H1 (cell line): ENCODE measurements around the gene BRD2. TPM values are rescaled to one million over a fixed set of nuclear protein-coding genes. Genes with fewer than 3 reads are reported as not detected.
A peak's percentile ranks its signal among the peaks of the same experiment; 100 is the strongest.

Source experiments
- CTCF ChIA-PET: fragments of 300-600 bp; sonication (Branson Sonifier 250); formaldehyde crosslinking; loops from one replicate; lab custom pipeline; 2021; ENCODE audit not compliant: partially characterized antibody; lab: Charles Lee
- POLR2A ChIA-PET: fragments of 300-600 bp; sonication (Branson Sonifier 250); formaldehyde crosslinking; loops from one replicate; lab custom pipeline; 2021; ENCODE audit warnings: inconsistent platforms; ENCODE audit not compliant: partially characterized antibody; lab: Charles Lee
- DNase-seq, 2 experiments: peaks; one replicate each; pipeline versions ENCODE4 v3.0.0 to v3.0.0-alpha.2; 2010 to 2022; ENCODE audit warnings: low spot score in 2 of 2, low read depth in 1 of 2, mixed read lengths in 1 of 2
- FAIRE-seq: peaks from 2 replicates; lab custom pipeline; 2011; peaks lifted over from hg19 to GRCh38; lab: Jason Lieb, UNC
- H2AFZ ChIP-seq: 2 replicates; pipeline ENCODE4 v1.8.1; 2012; ENCODE audit warnings: low read length, inconsistent platforms
- H2AK5ac ChIP-seq: 2 replicates; pipeline ENCODE4 v1.6.1; 2013; ENCODE audit warnings: low read depth, low read length
- H2BK120ac ChIP-seq: replicated peaks from 2 replicates; pipeline ENCODE3; 2013; ENCODE audit warnings: low read depth, low read length, inconsistent platforms
- H2BK12ac ChIP-seq: 2 replicates; pipeline ENCODE4 v1.6.1; 2013; ENCODE audit warnings: low read depth, low read length
- H2BK15ac ChIP-seq: 2 replicates; pipeline ENCODE4 v1.6.1; 2013; ENCODE audit warnings: low read length
- H2BK20ac ChIP-seq: 2 replicates; pipeline ENCODE4 v1.6.1; 2013; ENCODE audit warnings: low read length
- H2BK5ac ChIP-seq: 2 replicates; pipeline ENCODE4 v1.6.1; 2013; ENCODE audit warnings: low read depth, low read length
- H3K14ac ChIP-seq: 2 replicates; pipeline ENCODE4 v1.6.1; 2013; ENCODE audit warnings: inconsistent platforms; ENCODE audit not compliant: insufficient read length
- H3K18ac ChIP-seq: 2 replicates; pipeline ENCODE4 v1.6.1; 2013; ENCODE audit warnings: low read length; ENCODE audit errors: extremely low read depth
- H3K23ac ChIP-seq: 2 replicates; pipeline ENCODE4 v1.6.1; 2013; ENCODE audit warnings: inconsistent platforms; ENCODE audit not compliant: insufficient read length
- H3K23me2 ChIP-seq: 2 replicates; pipeline ENCODE4 v1.6.1; 2013; ENCODE audit warnings: low read depth, low read length
- H3K27ac ChIP-seq: 2 replicates; pipeline ENCODE4 v1.6.1; 2011; ENCODE audit warnings: low read depth, low read length, inconsistent platforms
- H3K27me3 ChIP-seq, 4 experiments: replicated peaks in 1 of 4; 1 replicate in 1 of 4; 2 replicates in 3 of 4; pipeline versions ENCODE4 v1.6.1 to v1.8.1; 2011 to 2013; ENCODE audit warnings: low read length in 3 of 4, mild to moderate bottlenecking in 3 of 4, inconsistent platforms in 2 of 4, mixed read lengths in 2 of 4, moderate library complexity in 1 of 4; ENCODE audit not compliant: control insufficient read depth in 3 of 4, insufficient read depth in 3 of 4; ENCODE audit errors: extremely low read depth in 1 of 4
- H3K36me3 ChIP-seq, 4 experiments: 2 replicates each; pipeline versions ENCODE4 v1.6.1 to v1.8.1; 2011 to 2013; ENCODE audit warnings: mild to moderate bottlenecking in 4 of 4, low read length in 3 of 4, moderate library complexity in 2 of 4, control low read depth in 1 of 4, inconsistent platforms in 1 of 4; ENCODE audit not compliant: insufficient read depth in 4 of 4, control insufficient read depth in 2 of 4
- H3K4ac ChIP-seq: replicated peaks from 2 replicates; pipeline ENCODE3; 2013; ENCODE audit warnings: low read length, low read depth, mixed read lengths, inconsistent platforms; ENCODE audit not compliant: insufficient read length
- H3K4me1 ChIP-seq, 4 experiments: replicated peaks in 1 of 4; 1 replicate in 1 of 4; 2 replicates in 3 of 4; pipeline versions ENCODE4 v1.6.1 to v1.8.1; 2011 to 2013; ENCODE audit warnings: low read length in 3 of 4, inconsistent platforms in 2 of 4, mixed read lengths in 1 of 4; ENCODE audit not compliant: insufficient read depth in 4 of 4, control insufficient read depth in 3 of 4
- H3K4me2 ChIP-seq, 2 experiments: 2 replicates each; pipeline versions ENCODE4 v1.6.1 to v1.8.1; 2011 to 2013; ENCODE audit warnings: low read depth in 2 of 2, low read length in 2 of 2, control low read depth in 1 of 2, inconsistent platforms in 1 of 2, mild to moderate bottlenecking in 1 of 2; ENCODE audit not compliant: insufficient read depth in 1 of 2
- H3K4me3 ChIP-seq, 4 experiments: fragments of 200-600, 300-600 bp in 1 of 4; sonication (generic), shearing (Covaris generic), sonication (Bioruptor Twin) in 1 of 4; 2 replicates each; pipeline versions ENCODE4 v1.5.1 to v1.8.1; 2011 to 2016; ENCODE audit warnings: low read length in 4 of 4, low read depth in 3 of 4, control low read depth in 2 of 4, inconsistent platforms in 2 of 4, mild to moderate bottlenecking in 2 of 4, mixed read lengths in 1 of 4, moderate library complexity in 1 of 4; ENCODE audit not compliant: insufficient read depth in 2 of 4; ENCODE audit errors: extremely low read depth in 1 of 4
- H3K56ac ChIP-seq: replicated peaks from 2 replicates; pipeline ENCODE3; 2013; ENCODE audit warnings: low read depth, mild to moderate bottlenecking, mixed read lengths, low read length, inconsistent platforms; ENCODE audit not compliant: insufficient read length
- H3K79me1 ChIP-seq: 2 replicates; pipeline ENCODE4 v1.6.1; 2013; ENCODE audit warnings: low read depth, low read length, control low read depth
- H3K79me2 ChIP-seq, 2 experiments: 2 replicates each; pipeline versions ENCODE4 v1.6.1 to v1.8.1; 2012 to 2013; ENCODE audit warnings: low read length in 2 of 2, mild to moderate bottlenecking in 2 of 2, inconsistent platforms in 1 of 2; ENCODE audit not compliant: insufficient read depth in 2 of 2, control insufficient read depth in 1 of 2
- H3K9ac ChIP-seq, 4 experiments: replicated peaks in 1 of 4; 1 replicate in 1 of 4; 2 replicates in 3 of 4; pipeline versions ENCODE4 v1.6.1 to v1.8.1; 2011 to 2013; ENCODE audit warnings: low read depth in 3 of 4, low read length in 3 of 4, control low read depth in 2 of 4, mild to moderate bottlenecking in 2 of 4, moderate library complexity in 2 of 4, inconsistent platforms in 1 of 4; ENCODE audit errors: extremely low read depth in 1 of 4
- H3K9me3 ChIP-seq, 2 experiments: 2 replicates each; pipeline versions ENCODE4 v1.6.1 to v1.8.1; 2012 to 2013; ENCODE audit warnings: mild to moderate bottlenecking in 2 of 2, moderate library complexity in 2 of 2, control low read depth in 1 of 2, inconsistent platforms in 1 of 2, low read depth in 1 of 2, low read length in 1 of 2, mixed read lengths in 1 of 2; ENCODE audit not compliant: insufficient read depth in 2 of 2
- H4K20me1 ChIP-seq, 2 experiments: replicated peaks in 1 of 2; 2 replicates each; pipeline versions ENCODE3 to v1.8.1; 2011 to 2013; ENCODE audit warnings: inconsistent platforms in 2 of 2, low read length in 2 of 2, mild to moderate bottlenecking in 1 of 2; ENCODE audit not compliant: insufficient read depth in 2 of 2, control insufficient read depth in 1 of 2
- H4K5ac ChIP-seq: 2 replicates; pipeline ENCODE4 v1.6.1; 2013; ENCODE audit warnings: low read length, low read depth, mixed read lengths, inconsistent platforms; ENCODE audit not compliant: insufficient read length
- H4K8ac ChIP-seq: 2 replicates; pipeline ENCODE4 v1.8.0; 2013; ENCODE audit warnings: mild to moderate bottlenecking, moderate library complexity, low read length, inconsistent platforms; ENCODE audit not compliant: insufficient read depth; ENCODE audit errors: extremely low read depth
- H4K91ac ChIP-seq: replicated peaks from 2 replicates; pipeline ENCODE3; 2013; ENCODE audit warnings: low read length, mixed read lengths, inconsistent platforms; ENCODE audit not compliant: insufficient read length
- CBX8 ChIP-seq: fragments of 300-800, 300-1000 bp; sonication (generic); IDR thresholded peaks from 2 replicates; pipeline ENCODE4 v1.7.1; 2016; ENCODE audit warnings: low read depth, low read length, borderline replicate concordance
- CHD2 ChIP-seq: IDR thresholded peaks from 2 replicates; pipeline ENCODE4 v1.6.1; 2012; ENCODE audit warnings: low read length, improper control_type of control experiment
- CTBP2 ChIP-seq: IDR thresholded peaks from 2 replicates; pipeline ENCODE4 v1.7.0; 2011; ENCODE audit warnings: borderline replicate concordance, mild to moderate bottlenecking, moderate library complexity, mixed read lengths, low read length; ENCODE audit not compliant: insufficient read depth, insufficient read length
- KDM4A ChIP-seq: IDR thresholded peaks from one replicate; pipeline ENCODE4 v1.7.1; 2012; ENCODE audit warnings: low read depth, mild to moderate bottlenecking, moderate library complexity, low read length, inconsistent platforms; ENCODE audit not compliant: severe bottlenecking
- POLR2A ChIP-seq, 2 experiments: IDR thresholded peaks; 1 replicate in 1 of 2; 2 replicates in 1 of 2; pipeline ENCODE4 v1.6.1; 2011; ENCODE audit warnings: low read depth in 2 of 2, low read length in 2 of 2, mild to moderate bottlenecking in 2 of 2; ENCODE audit errors: control extremely low read depth in 1 of 2
- POLR2AphosphoS5 ChIP-seq: IDR thresholded peaks from 2 replicates; pipeline ENCODE4 v1.6.1; 2011; ENCODE audit warnings: low read depth, low read length
- WGBS, 2 experiments: shearing (Covaris generic) in 1 of 2; methylation state at CpG; one replicate each; pipeline versions ENCODE4 v1.1.6 to v1.1.7; 2013 to 2015; ENCODE audit warnings: low lambda C conversion rate in 2 of 2, mixed read lengths in 2 of 2, inconsistent platforms in 1 of 2, low coverage in 1 of 2, missing lambda C conversion rate in 1 of 2; ENCODE audit not compliant: insufficient replicate concordance in 2 of 2, insufficient coverage in 1 of 2, insufficient read length in 1 of 2; ENCODE audit errors: extremely low coverage in 1 of 2, missing lambda C conversion rate in 1 of 2; 5-methylcytosine and 5-hydroxymethylcytosine counted together
- polyA plus RNA-seq, 7 experiments: library from polyadenylated mRNA; depleted of rRNA in 3 of 7; stranded (reverse) in 5 of 7; unstranded in 2 of 7; fragments of >200 nt in 5 of 7; fragments of 200-250 nt in 2 of 7; gene quantifications; 1 replicate in 5 of 7; 2 replicates in 1 of 7; 4 replicates in 1 of 7; pipeline versions ENCODE4 v1.2.1 to v1.2.3, GENCODE V29; 2011 to 2013; ENCODE audit warnings: missing spikeins in 2 of 7, mixed read lengths in 2 of 7
- total RNA-seq: library from RNA; stranded (reverse); fragmentation: NEBNext Ultra II Directional; extraction: Animal tissue kit (Norgen Biotek cat#: 25700); gene quantifications from 2 replicates; pipeline ENCODE4 v1.2.1, GENCODE V29; 2021
- TF ChIP-seq, protein P1 (sequence below): IDR thresholded peaks from 2 replicates; pipeline ENCODE4 v1.6.1; 2012; ENCODE audit warnings: low read length, inconsistent platforms
- TF ChIP-seq, protein P2 (sequence below), 3 experiments: IDR thresholded peaks; 1 replicate in 2 of 3; 2 replicates in 1 of 3; pipeline versions ENCODE4 v1.5.1 to v1.6.1; 2011; ENCODE audit warnings: low read length in 3 of 3, mild to moderate bottlenecking in 3 of 3, inconsistent platforms in 2 of 3, low read depth in 1 of 3, moderate library complexity in 1 of 3; ENCODE audit not compliant: insufficient read depth in 1 of 3; ENCODE audit errors: control extremely low read depth in 1 of 3

Gene BRD2
- total and polyA plus RNA-seq, 2 of the 8 experiments (the other 6 are each of a cell fraction or from before 2014, with no cell fraction given), result 132 to 185 TPM

DNA sequence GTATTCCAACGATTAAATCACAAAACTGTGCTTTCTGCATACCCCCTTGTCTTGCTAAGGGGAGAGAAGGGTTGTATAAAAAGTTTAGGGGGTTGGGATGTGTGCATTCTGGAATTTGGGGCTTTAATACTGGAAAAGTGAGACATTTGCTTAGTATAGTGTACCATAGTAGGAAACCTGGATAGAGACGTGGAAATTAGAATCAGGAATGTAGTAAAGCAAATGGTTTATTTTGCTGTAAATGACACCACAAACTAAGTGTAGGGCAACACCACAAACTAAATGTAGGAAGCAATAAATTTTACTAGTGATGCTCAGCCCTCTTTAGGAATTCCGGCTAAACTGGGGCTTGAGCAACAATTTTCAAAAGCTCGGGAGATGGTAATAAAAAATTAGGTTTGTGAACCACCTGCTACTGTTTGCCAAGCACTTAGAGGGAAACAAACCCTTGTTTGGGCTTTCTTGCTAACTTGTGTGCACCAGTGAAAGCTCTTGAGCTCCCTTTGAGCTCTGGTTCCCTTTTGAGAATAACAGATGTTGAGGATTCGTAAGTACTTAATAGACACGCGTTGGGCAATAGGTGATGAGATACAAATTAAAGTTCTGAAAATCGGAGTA is 13.8 kb downstream of the BRD2 start:
- Histone ChIP-seq H3K79me1 (peaks cover 6% of the 10 kb centered on the region), H3K9ac (no peak overlapping the region), H3K27ac (no peak overlapping the region), H3K79me2 (peaks cover 0 to 25% of the 10 kb centered on the region in 2 experiments; a peak in 2 of 4 replicates), H3K56ac (no peak overlapping the region), H3K27me3 (no peaks in the 10 kb centered on the region), H2AK5ac (no peak overlapping the region), H3K23me2 (no peaks in the 10 kb centered on the region), H4K20me1 (peaks cover 24 to 28% of the 10 kb centered on the region in 2 experiments), H3K4ac (no peak overlapping the region), H3K36me3 (peaks cover 33 to 50% (median 42%) of the 10 kb centered on the region in 4 experiments), H4K91ac (no peak overlapping the region), H2BK15ac (no peak overlapping the region), H2BK12ac (no peak overlapping the region), H3K18ac (no peak overlapping the region), H3K4me2 (no peak overlapping the region), H4K8ac (no peak overlapping the region), H3K9me3 (no peaks in the 10 kb centered on the region), H4K5ac (no peak overlapping the region), H2AFZ (no peak overlapping the region), H3K14ac (no peak overlapping the region), H2BK5ac (no peak overlapping the region), H2BK120ac (no peak overlapping the region), H3K4me3 (no peak overlapping the region), H3K4me1 (0 out of 7 replicates have a peak, but pooled peaks cover 0 to 2% (median 0%) of the 10 kb centered on the region in 4 experiments), H3K23ac (no peak overlapping the region), H2BK20ac (no peak overlapping the region)
- no peak for DNase-seq
- FAIRE-seq, result no peak
- ChIA-PET CTCF (interaction anchor here (0.8 to 6.6 kb wide), 7 partner anchors 12 to 319 kb away, joined by 3 to 110 read pairs (median 3); partner anchors contain the start of gene BRD2), POLR2A (interaction anchor here (0.7 to 33.3 kb wide), 12 partner anchors 2 to 191 kb away, joined by 3 to 1158 read pairs (median 4); partner anchors contain the start of genes BRD2, HLA-DMA and HLA-DOA)
- WGBS, 2 experiments, result 83% methylated on average over 8 of the region's 8 CpGs; no CpG with 5 or more reads in 1 of the 2 experiments
- peak; percentile 41; the same call in 1 of the 2 replicates for TF ChIP-seq POLR2AphosphoS5
- TF ChIP-seq CHD2, result peak; percentile 10; the same call in 1 of the 2 replicates
- TF ChIP-seq POLR2A (IDR thresholded peaks at IDR 0.05; ENCODE audit: control extremely low read depth in 1 of 2, low read depth in 2 of 2, low read length in 2 of 2), result peak in 1 of 2 experiments; percentile 86; a peak in 1 of 3 replicates
- no peak for TF ChIP-seq CBX8
- TF ChIP-seq, protein P1, sequence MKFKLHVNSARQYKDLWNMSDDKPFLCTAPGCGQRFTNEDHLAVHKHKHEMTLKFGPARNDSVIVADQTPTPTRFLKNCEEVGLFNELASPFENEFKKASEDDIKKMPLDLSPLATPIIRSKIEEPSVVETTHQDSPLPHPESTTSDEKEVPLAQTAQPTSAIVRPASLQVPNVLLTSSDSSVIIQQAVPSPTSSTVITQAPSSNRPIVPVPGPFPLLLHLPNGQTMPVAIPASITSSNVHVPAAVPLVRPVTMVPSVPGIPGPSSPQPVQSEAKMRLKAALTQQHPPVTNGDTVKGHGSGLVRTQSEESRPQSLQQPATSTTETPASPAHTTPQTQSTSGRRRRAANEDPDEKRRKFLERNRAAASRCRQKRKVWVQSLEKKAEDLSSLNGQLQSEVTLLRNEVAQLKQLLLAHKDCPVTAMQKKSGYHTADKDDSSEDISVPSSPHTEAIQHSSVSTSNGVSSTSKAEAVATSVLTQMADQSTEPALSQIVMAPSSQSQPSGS, result no peak; the same call in 1 of the 2 replicates
- TF ChIP-seq, protein P2, sequence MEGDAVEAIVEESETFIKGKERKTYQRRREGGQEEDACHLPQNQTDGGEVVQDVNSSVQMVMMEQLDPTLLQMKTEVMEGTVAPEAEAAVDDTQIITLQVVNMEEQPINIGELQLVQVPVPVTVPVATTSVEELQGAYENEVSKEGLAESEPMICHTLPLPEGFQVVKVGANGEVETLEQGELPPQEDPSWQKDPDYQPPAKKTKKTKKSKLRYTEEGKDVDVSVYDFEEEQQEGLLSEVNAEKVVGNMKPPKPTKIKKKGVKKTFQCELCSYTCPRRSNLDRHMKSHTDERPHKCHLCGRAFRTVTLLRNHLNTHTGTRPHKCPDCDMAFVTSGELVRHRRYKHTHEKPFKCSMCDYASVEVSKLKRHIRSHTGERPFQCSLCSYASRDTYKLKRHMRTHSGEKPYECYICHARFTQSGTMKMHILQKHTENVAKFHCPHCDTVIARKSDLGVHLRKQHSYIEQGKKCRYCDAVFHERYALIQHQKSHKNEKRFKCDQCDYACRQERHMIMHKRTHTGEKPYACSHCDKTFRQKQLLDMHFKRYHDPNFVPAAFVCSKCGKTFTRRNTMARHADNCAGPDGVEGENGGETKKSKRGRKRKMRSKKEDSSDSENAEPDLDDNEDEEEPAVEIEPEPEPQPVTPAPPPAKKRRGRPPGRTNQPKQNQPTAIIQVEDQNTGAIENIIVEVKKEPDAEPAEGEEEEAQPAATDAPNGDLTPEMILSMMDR (IDR thresholded peaks at IDR 0.05; ENCODE audit: control extremely low read depth in 1 of 3, insufficient read depth in 1 of 3, low read depth in 1 of 3, low read length in 3 of 3), result no peak
- TF ChIP-seq CTBP2, result no peak
- no peak for TF ChIP-seq KDM4A
